Transverse colon (tissue), 4 donors: ENCODE measurements around the gene NRBF2. TPM values are rescaled to one million over a fixed set of nuclear protein-coding genes. Genes with fewer than 3 reads are reported as not detected.

Experiments
- DNase-seq: peaks from one replicate; pipeline ENCODE4 v3.0.0-alpha.2; 2019
- H3K27ac ChIP-seq, 4 donors: fragments of 200-600 bp; sonication (generic); 2 replicates each; pipeline ENCODE4 v1.5.1; 2016 to 2018; ENCODE audit warnings: inconsistent platforms in 4 of 4
- H3K27me3 ChIP-seq: fragments of 200-600 bp; sonication (generic); 2 replicates; pipeline ENCODE4 v1.5.1; 2017; ENCODE audit warnings: inconsistent platforms
- H3K36me3 ChIP-seq, 4 donors: fragments of 200-600 bp; sonication (generic); 2 replicates each; pipeline ENCODE4 v1.5.1; 2017 to 2019; ENCODE audit warnings: inconsistent platforms in 4 of 4
- H3K4me1 ChIP-seq, 4 donors: fragments of 200-600 bp; sonication (generic); 2 replicates each; pipeline ENCODE4 v1.5.1; 2017 to 2020; ENCODE audit warnings: inconsistent platforms in 4 of 4
- H3K4me3 ChIP-seq, 4 donors: fragments of 200-600 bp; sonication (generic); 1 replicate in 1 of 4; 2 replicates in 3 of 4; pipeline versions ENCODE4 v1.5.1 to v1.6.1; 2017 to 2019; ENCODE audit warnings: inconsistent platforms in 4 of 4
- H3K9me3 ChIP-seq, 2 donors: fragments of 200-600 bp; sonication (generic); 2 replicates each; pipeline ENCODE4 v1.5.1; 2017 to 2019; ENCODE audit warnings: inconsistent platforms in 2 of 2
- EP300 ChIP-seq: sonication (generic); formaldehyde crosslinking; IDR thresholded peaks from one replicate; pipeline ENCODE4 v1.6.1; 2017; ENCODE audit warnings: antibody characterized with exemption, low read depth
- POLR2A ChIP-seq: fragments of 450-650 bp; IDR thresholded peaks from one replicate; pipeline ENCODE4 v1.6.1; 2016; ENCODE audit warnings: antibody characterized with exemption, mild to moderate bottlenecking, moderate library complexity
- POLR2AphosphoS5 ChIP-seq, 3 donors: sonication (generic); formaldehyde crosslinking; IDR thresholded peaks; one replicate each; pipeline ENCODE4 v1.6.1; 2016; ENCODE audit warnings: antibody characterized with exemption in 3 of 3
- WGBS, 2 donors: methylation state at CpG; one replicate each; pipeline ENCODE4 v1.1.5; 2018; ENCODE audit warnings: low coverage in 1 of 2; 5-methylcytosine and 5-hydroxymethylcytosine counted together
- in situ Hi-C, 4 donors: fragments of 200-750 bp; cut with MboI; loops; one replicate each; pipeline versions ENCODE4 v1.15.0 to v1.15.1; 2017; ENCODE audit warnings: low sequenced_read_pairs in 3 of 4, low pct_ligation_motif_present in 1 of 4, low pct_unique_long_range_greater_than_20kb in 1 of 4
- intact Hi-C: fragments of 100-400 bp; cut with DNase I; formaldehyde crosslinking; loops from one replicate; pipeline ENCODE4 v1.15.1; 2023; ENCODE audit warnings: low total_unique reads
- total RNA-seq, 4 donors: library from RNA; depleted of rRNA; stranded (reverse); fragments of >200 nt; gene quantifications; one replicate each; pipeline ENCODE4 v1.1.0, GENCODE V29; 2016
- TF ChIP-seq, protein P1 (sequence below), 5 experiments: fragments of 200-600 bp in 3 of 5; fragments of 450-650 bp in 2 of 5; sonication (generic) in 3 of 5; IDR thresholded peaks; 1 replicate in 2 of 5; 2 replicates in 3 of 5; pipeline ENCODE4 v1.5.1; 2016 to 2017; ENCODE audit warnings: antibody characterized with exemption in 5 of 5, inconsistent platforms in 3 of 5, mild to moderate bottlenecking in 2 of 5, moderate library complexity in 1 of 5

NRBF2 gene
- total RNA-seq, 4 donors from 2014 or later = 1.4 to 21.3 (median 17.6) TPM

DNA sequence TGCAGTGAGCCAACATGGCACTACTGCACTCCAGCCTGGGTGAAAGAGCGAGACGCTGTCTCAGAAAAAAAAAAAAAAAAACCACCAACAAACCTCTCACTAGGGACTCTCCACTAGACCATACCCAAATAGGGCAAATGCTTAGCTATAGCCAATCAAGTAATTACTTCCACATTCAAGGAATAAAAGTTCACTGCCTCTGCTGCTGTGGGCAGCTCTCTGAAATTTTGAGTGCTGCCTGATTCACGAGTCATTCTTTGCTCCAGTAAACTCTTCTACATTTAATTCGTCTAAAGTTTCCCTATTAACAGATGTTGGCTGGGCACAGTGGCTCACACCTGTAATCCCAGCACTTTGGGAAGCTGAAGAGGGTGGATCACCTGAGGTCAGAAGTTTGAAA lies 4.7 kb upstream of the NRBF2 start:
- H3K27me3 ChIP-seq = no peaks in the 10 kb centered on the region
- in situ Hi-C loops (no loop called here), intact Hi-C loops (no loop called here)
- H3K27ac ChIP-seq = no peak overlapping the region
- no peaks in the 10 kb centered on the region for H3K36me3 ChIP-seq
- DNase-seq = no peak
- no peaks in the 10 kb centered on the region for H3K9me3 ChIP-seq
- WGBS, 2 donors = 63 to 76% methylated on average over 3 to 4 of the region's 4 CpGs
- no peaks in the 10 kb centered on the region for H3K4me1 ChIP-seq
- no peak overlapping the region for H3K4me3 ChIP-seq
- TF ChIP-seq, protein P1, sequence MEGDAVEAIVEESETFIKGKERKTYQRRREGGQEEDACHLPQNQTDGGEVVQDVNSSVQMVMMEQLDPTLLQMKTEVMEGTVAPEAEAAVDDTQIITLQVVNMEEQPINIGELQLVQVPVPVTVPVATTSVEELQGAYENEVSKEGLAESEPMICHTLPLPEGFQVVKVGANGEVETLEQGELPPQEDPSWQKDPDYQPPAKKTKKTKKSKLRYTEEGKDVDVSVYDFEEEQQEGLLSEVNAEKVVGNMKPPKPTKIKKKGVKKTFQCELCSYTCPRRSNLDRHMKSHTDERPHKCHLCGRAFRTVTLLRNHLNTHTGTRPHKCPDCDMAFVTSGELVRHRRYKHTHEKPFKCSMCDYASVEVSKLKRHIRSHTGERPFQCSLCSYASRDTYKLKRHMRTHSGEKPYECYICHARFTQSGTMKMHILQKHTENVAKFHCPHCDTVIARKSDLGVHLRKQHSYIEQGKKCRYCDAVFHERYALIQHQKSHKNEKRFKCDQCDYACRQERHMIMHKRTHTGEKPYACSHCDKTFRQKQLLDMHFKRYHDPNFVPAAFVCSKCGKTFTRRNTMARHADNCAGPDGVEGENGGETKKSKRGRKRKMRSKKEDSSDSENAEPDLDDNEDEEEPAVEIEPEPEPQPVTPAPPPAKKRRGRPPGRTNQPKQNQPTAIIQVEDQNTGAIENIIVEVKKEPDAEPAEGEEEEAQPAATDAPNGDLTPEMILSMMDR (IDR thresholded peaks at IDR 0.05) = no peak
- no peak for TF ChIP-seq POLR2A
- no peak for TF ChIP-seq EP300
- TF ChIP-seq POLR2AphosphoS5 (IDR thresholded peaks at IDR 0.05) = no peak

DNA sequence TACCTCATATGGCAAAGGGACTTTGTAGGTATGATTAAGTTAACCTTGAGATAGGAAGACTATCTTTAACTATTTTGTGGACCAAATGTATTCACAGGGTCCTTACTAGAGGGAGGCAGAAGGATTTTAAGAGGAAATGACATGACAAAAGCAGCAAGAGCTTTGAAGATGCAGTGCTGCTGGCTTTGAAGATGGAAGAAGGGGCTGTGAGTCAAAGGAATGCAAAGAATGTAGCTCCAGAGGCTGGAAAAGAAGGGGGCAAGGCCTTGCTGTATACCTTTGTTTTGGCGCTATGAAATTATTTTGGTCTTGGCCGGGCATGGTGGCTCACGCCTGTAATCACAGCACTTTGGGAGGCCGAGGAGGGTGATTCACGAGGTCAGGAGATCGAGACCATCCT lies 3.2 kb upstream of the NRBF2 start:
- WGBS, 2 donors = 89 to 95% methylated on average over 3 to 6 of the region's 6 CpGs
- in situ Hi-C loops = no loop called here

DNA sequence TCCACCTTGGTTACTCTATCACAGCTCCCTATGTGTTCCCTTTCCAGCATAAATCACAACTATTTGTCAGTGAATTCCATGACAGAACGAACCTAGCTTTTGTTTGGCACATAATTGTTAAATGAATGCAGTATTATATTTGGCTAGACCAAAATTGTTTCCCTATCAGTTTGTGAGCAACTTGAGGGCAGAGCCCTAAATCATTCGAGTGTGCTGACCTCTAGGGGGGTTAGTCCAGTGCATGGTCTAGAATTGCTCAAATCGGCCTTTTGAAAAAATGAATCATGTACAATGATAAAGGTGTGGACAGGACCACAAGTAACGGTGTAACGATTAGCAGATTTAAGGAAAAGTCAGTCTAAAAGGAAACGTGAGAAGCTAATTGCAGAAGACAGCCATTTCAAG lies 475 bp upstream of the NRBF2 start:
- Histone ChIP-seq H3K9me3 (no peaks in the 10 kb centered on the region), H3K27me3 (no peaks in the 10 kb centered on the region), H3K4me1 (peaks cover 13 to 35% (median 16%) of the 10 kb centered on the region in 4 donors), H3K4me3 (peak overlapping the region in 3 of 4 donors; percentile 71 to 97 (median 79)), H3K27ac (peak overlapping the region; percentile 87 to 99 (median 93)), H3K36me3 (no peaks in the 10 kb centered on the region)
- no peak for DNase-seq
- WGBS, 2 donors = 64 to 73% methylated on average over 4 to 6 of the region's 6 CpGs
- in situ Hi-C loops = no loop called here
- TF ChIP-seq, protein P1 (IDR thresholded peaks at IDR 0.05) = no peak
- TF ChIP-seq POLR2AphosphoS5 (IDR thresholded peaks at IDR 0.05) (no peak), EP300 (no peak), POLR2A (no peak)
- intact Hi-C loops = no loop called here

More for the DNA sequence above, 3.2 kb upstream of the NRBF2 start:
- no peak for DNase-seq
- Histone ChIP-seq H3K9me3 (no peaks in the 10 kb centered on the region), H3K27me3 (no peaks in the 10 kb centered on the region), H3K4me3 (no peak overlapping the region), H3K36me3 (no peaks in the 10 kb centered on the region), H3K4me1 (peaks cover 6 to 10% (median 9%) of the 10 kb centered on the region in 4 donors), H3K27ac (no peak overlapping the region)
- intact Hi-C loops = no loop called here
- TF ChIP-seq POLR2A (no peak), EP300 (no peak), POLR2AphosphoS5 (IDR thresholded peaks at IDR 0.05) (no peak)
- TF ChIP-seq, protein P1 (IDR thresholded peaks at IDR 0.05) = no peak

DNA sequence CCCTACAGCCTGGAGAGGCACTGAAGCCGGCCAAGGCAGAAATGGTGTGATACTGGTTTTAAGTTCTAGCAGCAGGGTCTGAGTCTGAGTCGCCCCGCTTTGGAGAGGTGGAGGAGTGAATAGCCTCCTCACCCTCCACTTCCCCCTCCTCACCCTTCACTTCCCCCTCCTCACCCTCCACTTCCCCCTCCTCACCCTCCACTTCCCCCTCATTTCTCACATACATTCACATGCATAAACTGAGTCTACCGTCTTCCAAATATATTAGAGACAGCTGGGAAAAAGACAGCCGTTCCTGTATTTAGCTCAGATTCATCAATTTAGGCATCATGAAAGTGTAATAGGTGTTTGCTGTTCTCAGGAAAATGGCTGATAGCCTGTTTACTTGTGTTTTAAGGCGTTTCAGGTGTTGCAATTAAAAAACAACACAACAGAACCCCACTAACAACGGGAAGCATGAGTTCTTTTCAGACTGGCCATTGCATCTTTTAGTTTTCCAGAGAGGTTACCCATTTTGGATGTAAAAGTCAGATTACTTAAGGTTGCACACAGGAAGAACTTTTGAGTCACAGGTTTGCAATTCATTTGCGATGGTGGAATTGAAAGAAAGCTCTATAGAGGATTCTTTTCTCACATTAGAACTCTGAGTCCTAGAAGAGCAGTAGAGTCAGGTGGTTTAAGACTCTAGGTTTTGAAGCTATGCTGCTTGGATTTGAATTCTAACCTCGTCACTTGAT lies 861 bp downstream of the NRBF2 start:
- peak overlapping the region; percentile 87 to 99 (median 93) for H3K27ac ChIP-seq
- peak overlapping the region; percentile 70 to 97 (median 75) for H3K4me3 ChIP-seq
- DNase-seq = no peak
- no peaks in the 10 kb centered on the region for H3K36me3 ChIP-seq
- H3K27me3 ChIP-seq = no peaks in the 10 kb centered on the region
- in situ Hi-C loops (no loop called here), intact Hi-C loops (no loop called here)
- TF ChIP-seq, protein P1 (IDR thresholded peaks at IDR 0.05) = no peak
- 0 to 6% methylated on average over 2 to 9 of the region's 9 CpGs for WGBS, 2 donors
- peaks cover 13 to 37% (median 16%) of the 10 kb centered on the region in 4 donors for H3K4me1 ChIP-seq
- H3K9me3 ChIP-seq = no peaks in the 10 kb centered on the region
